Liver (tissue), 9 donors: ENCODE data around the gene PITPNC1. TPM values are rescaled to one million over a fixed set of nuclear protein-coding genes. Genes with fewer than 3 reads are reported as not detected.
"Not testable (repeated sequence)": the region's sequence is repeated elsewhere in the genome, so short reads cannot be mapped to it uniquely, and the experiment has no call there.

ENCODE experiments used
- DNase-seq: peaks from one replicate; pipeline ENCODE4 v3.0.0-alpha.2; 2017; ENCODE audit warnings: low spot score
- H3K27ac ChIP-seq, 2 donors: one replicate each; pipeline ENCODE4 v1.7.0; 2013; ENCODE audit warnings: inconsistent platforms in 2 of 2, low read length in 2 of 2, control low read depth in 1 of 2, low read depth in 1 of 2, mild to moderate bottlenecking in 1 of 2
- H3K27me3 ChIP-seq, 4 donors: one replicate each; pipeline versions ENCODE4 v1.6.1 to v1.7.0; 2013; ENCODE audit warnings: low read length in 3 of 4, inconsistent platforms in 1 of 4, mild to moderate bottlenecking in 1 of 4, moderate library complexity in 1 of 4; ENCODE audit not compliant: control insufficient read depth in 4 of 4, insufficient read depth in 4 of 4
- H3K36me3 ChIP-seq, 4 donors: one replicate each; pipeline versions ENCODE4 v1.6.1 to v1.7.0; 2013; ENCODE audit warnings: low read length in 3 of 4, mild to moderate bottlenecking in 3 of 4, low read depth in 1 of 4, moderate library complexity in 1 of 4; ENCODE audit not compliant: control insufficient read depth in 4 of 4, insufficient read depth in 3 of 4
- H3K4me1 ChIP-seq, 4 donors: one replicate each; pipeline versions ENCODE4 v1.6.1 to v1.7.0; 2013; ENCODE audit warnings: low read length in 3 of 4, mild to moderate bottlenecking in 3 of 4, moderate library complexity in 1 of 4; ENCODE audit not compliant: control insufficient read depth in 4 of 4, insufficient read depth in 4 of 4
- H3K4me3 ChIP-seq, 3 donors: one replicate each; pipeline versions ENCODE4 v1.6.1 to v1.7.0; 2013; ENCODE audit warnings: low read length in 3 of 3, control low read depth in 1 of 3, low read depth in 1 of 3, mild to moderate bottlenecking in 1 of 3
- H3K9ac ChIP-seq, 2 donors: one replicate each; pipeline ENCODE4 v1.7.0; 2013; ENCODE audit warnings: low read length in 2 of 2, mild to moderate bottlenecking in 2 of 2, moderate library complexity in 2 of 2, control low read depth in 1 of 2, low read depth in 1 of 2
- H3K9me3 ChIP-seq, 4 donors: one replicate each; pipeline versions ENCODE4 v1.6.1 to v1.7.0; 2013; ENCODE audit warnings: low read length in 3 of 4; ENCODE audit not compliant: control insufficient read depth in 4 of 4
- ATF3 ChIP-seq: IDR thresholded peaks from 2 replicates; pipeline ENCODE4 v1.6.1; 2016; ENCODE audit warnings: antibody characterized with exemption
- CTCF ChIP-seq: fragments of 150-350 bp; IDR thresholded peaks from 2 replicates; pipeline ENCODE4 v1.5.1; 2017; ENCODE audit warnings: improper control_type of control experiment, low read depth, low read length; ENCODE audit not compliant: missing input control
- EGR1 ChIP-seq, 2 donors: IDR thresholded peaks; 2 replicates each; pipeline ENCODE4 v1.6.1; 2016 to 2018; ENCODE audit warnings: antibody characterized with exemption in 2 of 2, low read depth in 2 of 2
- FOXA1 ChIP-seq: IDR thresholded peaks from 2 replicates; pipeline ENCODE4 v1.6.1; 2016; ENCODE audit warnings: antibody characterized with exemption
- FOXA2 ChIP-seq: IDR thresholded peaks from 2 replicates; pipeline ENCODE4 v1.6.1; 2016; ENCODE audit warnings: antibody characterized with exemption
- GABPA ChIP-seq, 2 donors: IDR thresholded peaks in 1 of 2; conservative IDR thresholded peaks in 1 of 2; 2 replicates each; pipeline ENCODE4 v1.6.1; 2016; ENCODE audit warnings: antibody characterized with exemption in 2 of 2, mild to moderate bottlenecking in 1 of 2, moderate library complexity in 1 of 2
- HNF4G ChIP-seq: IDR thresholded peaks from 2 replicates; pipeline ENCODE4 v1.6.1; 2016; ENCODE audit warnings: antibody characterized with exemption
- JUND ChIP-seq, 2 donors: IDR thresholded peaks; 2 replicates each; pipeline ENCODE4 v1.6.1; 2016; ENCODE audit warnings: antibody characterized with exemption in 2 of 2
- NR2F2 ChIP-seq: IDR thresholded peaks from 2 replicates; pipeline ENCODE4 v1.6.1; 2016; ENCODE audit warnings: antibody characterized with exemption
- REST ChIP-seq: IDR thresholded peaks from 2 replicates; pipeline ENCODE4 v1.6.1; 2016; ENCODE audit warnings: antibody characterized with exemption, mild to moderate bottlenecking
- RXRA ChIP-seq, 2 donors: IDR thresholded peaks; 2 replicates each; pipeline ENCODE4 v1.6.1; 2017 to 2018; ENCODE audit warnings: antibody characterized with exemption in 2 of 2, mild to moderate bottlenecking in 1 of 2
- SP1 ChIP-seq: IDR thresholded peaks from 2 replicates; pipeline ENCODE4 v1.6.1; 2018; ENCODE audit warnings: antibody characterized with exemption, mild to moderate bottlenecking
- TAF1 ChIP-seq: conservative IDR thresholded peaks from 2 replicates; pipeline ENCODE4 v1.6.1; 2016; ENCODE audit warnings: antibody characterized with exemption, mild to moderate bottlenecking
- WGBS: extraction: QIAGEN DNeasy Blood & Tissue Kit; methylation state at CpG from one replicate; pipeline ENCODE4 v1.1.7; 2013; 5-methylcytosine and 5-hydroxymethylcytosine counted together
- polyA plus RNA-seq, 2 donors: library from polyadenylated mRNA; stranded (reverse) in 1 of 2; unstranded in 1 of 2; fragments of 200-250 nt in 1 of 2; fragments of >200 nt in 1 of 2; fragmentation: Nextera tagmentation in 1 of 2; extraction: Ambion mirVana in 1 of 2; gene quantifications; one replicate each; pipeline versions ENCODE4 v1.2.1 to v1.2.3, GENCODE V29; 2013 to 2015
- total RNA-seq, 2 donors: library from RNA; depleted of rRNA; stranded (reverse); fragments of >200 nt; gene quantifications; one replicate each; pipeline ENCODE4 v1.2.3, GENCODE V29; 2014
- TF ChIP-seq, protein P1 (sequence below): IDR thresholded peaks from 2 replicates; pipeline ENCODE4 v1.6.1; 2016; ENCODE audit warnings: antibody characterized with exemption
- TF ChIP-seq, protein P2 (sequence below): IDR thresholded peaks from 2 replicates; pipeline ENCODE4 v1.6.1; 2016; ENCODE audit warnings: antibody characterized with exemption
- donor health status: healthy.
- donor health status: healthy.
- donor health status: healthy.
- donor health status: healthy.
- donor health status: healthy.

Gene PITPNC1
- total and polyA plus RNA-seq, 4 donors, result 2.3 to 10.2 (median 5.7) TPM

- no peak for TF ChIP-seq ATF3
- TF ChIP-seq FOXA2, result no peak
Observed at GRCh38 chr17:67639979-67640378, 262.9 kb downstream of the PITPNC1 start (continued).

GRCh38 chr17:67642488-67642887 is 265.4 kb downstream of the PITPNC1 start:
- H3K4me3 ChIP-seq, result no peak overlapping the region
- H3K27me3 ChIP-seq, result no peaks in the 10 kb centered on the region
- TF ChIP-seq HNF4G (no peak), GABPA (IDR thresholded peaks at IDR 0.05 in 1 of 2, conservative IDR thresholded peaks at IDR 0.05 in 1 of 2) (no peak), RXRA (IDR thresholded peaks at IDR 0.05) (no peak), CTCF (no peak), FOXA1 (no peak), SP1 (no peak), NR2F2 (no peak), FOXA2 (no peak), JUND (IDR thresholded peaks at IDR 0.05) (no peak), EGR1 (IDR thresholded peaks at IDR 0.05; ENCODE audit: low read depth in 2 of 2) (no peak), TAF1 (no peak)
- TF ChIP-seq, protein P1, sequence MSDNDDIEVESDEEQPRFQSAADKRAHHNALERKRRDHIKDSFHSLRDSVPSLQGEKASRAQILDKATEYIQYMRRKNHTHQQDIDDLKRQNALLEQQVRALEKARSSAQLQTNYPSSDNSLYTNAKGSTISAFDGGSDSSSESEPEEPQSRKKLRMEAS, result no peak
- WGBS, result 89% methylated on average over 5 of the region's 5 CpGs
- no peaks in the 10 kb centered on the region for H3K9me3 ChIP-seq
- H3K27ac ChIP-seq, result no peak overlapping the region
- no peaks in the 10 kb centered on the region for H3K36me3 ChIP-seq
- DNase-seq, result no peak
- no peak overlapping the region for H3K9ac ChIP-seq
- peaks cover 0 to 4% (median 2%) of the 10 kb centered on the region in 4 donors for H3K4me1 ChIP-seq

- H3K27ac ChIP-seq, result no peak overlapping the region
- TF ChIP-seq REST (no peak), JUND (IDR thresholded peaks at IDR 0.05) (no peak), EGR1 (IDR thresholded peaks at IDR 0.05; ENCODE audit: low read depth in 2 of 2) (no peak), FOXA1 (no peak), HNF4G (no peak)
- TF ChIP-seq, protein P2, sequence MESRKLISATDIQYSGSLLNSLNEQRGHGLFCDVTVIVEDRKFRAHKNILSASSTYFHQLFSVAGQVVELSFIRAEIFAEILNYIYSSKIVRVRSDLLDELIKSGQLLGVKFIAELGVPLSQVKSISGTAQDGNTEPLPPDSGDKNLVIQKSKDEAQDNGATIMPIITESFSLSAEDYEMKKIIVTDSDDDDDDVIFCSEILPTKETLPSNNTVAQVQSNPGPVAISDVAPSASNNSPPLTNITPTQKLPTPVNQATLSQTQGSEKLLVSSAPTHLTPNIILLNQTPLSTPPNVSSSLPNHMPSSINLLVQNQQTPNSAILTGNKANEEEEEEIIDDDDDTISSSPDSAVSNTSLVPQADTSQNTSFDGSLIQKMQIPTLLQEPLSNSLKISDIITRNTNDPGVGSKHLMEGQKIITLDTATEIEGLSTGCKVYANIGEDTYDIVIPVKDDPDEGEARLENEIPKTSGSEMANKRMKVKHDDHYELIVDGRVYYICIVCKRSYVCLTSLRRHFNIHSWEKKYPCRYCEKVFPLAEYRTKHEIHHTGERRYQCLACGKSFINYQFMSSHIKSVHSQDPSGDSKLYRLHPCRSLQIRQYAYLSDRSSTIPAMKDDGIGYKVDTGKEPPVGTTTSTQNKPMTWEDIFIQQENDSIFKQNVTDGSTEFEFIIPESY, result no peak
- no peaks in the 10 kb centered on the region for H3K36me3 ChIP-seq
- H3K4me1 ChIP-seq, result peaks cover 0 to 4% (median 2%) of the 10 kb centered on the region in 4 donors
- no peak overlapping the region for H3K4me3 ChIP-seq
- WGBS, result 98% methylated on average over 5 of the region's 5 CpGs
- no peak overlapping the region for H3K9ac ChIP-seq
- no peaks in the 10 kb centered on the region for H3K27me3 ChIP-seq
- DNase-seq, result no peak
- no peaks in the 10 kb centered on the region for H3K9me3 ChIP-seq
Observed at GRCh38 chr17:67644061-67644460, 267.0 kb downstream of the PITPNC1 start.

DNA sequence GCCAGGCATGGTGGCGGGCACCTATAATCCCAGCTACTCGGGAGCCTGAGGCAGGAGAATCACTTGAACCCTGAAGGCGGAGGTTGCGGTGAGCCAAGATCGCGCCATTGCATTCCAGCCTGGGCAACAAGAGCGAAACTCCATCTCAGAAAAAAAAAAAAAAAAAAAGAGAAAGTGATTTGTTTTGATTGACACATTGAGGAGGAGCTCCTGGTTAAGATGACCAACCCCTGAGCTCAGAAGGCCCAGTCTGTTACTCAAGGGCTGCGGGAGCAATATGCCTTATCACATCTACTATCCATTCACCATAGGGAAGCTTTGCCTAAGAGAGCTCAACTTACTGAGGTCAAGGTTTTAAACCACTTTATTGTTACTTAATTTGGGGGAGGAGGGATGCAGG is 268.1 kb downstream of the PITPNC1 start:
- H3K27me3 ChIP-seq, DNase-seq, H3K9ac ChIP-seq, H3K27ac ChIP-seq, H3K9me3 ChIP-seq, H3K4me1 ChIP-seq, H3K4me3 ChIP-seq, H3K36me3 ChIP-seq: not testable (repeated sequence)
- 99% methylated on average over 8 of the region's 8 CpGs for WGBS
